Measurements from ENCODE around the gene PAPSS1.

GRCh38 chr4:107589269-107589668, 130.8 kb downstream of the PAPSS1 start:
- TF ChIP-seq CTCF (IDR thresholded peaks at IDR 0.05 in 2 of 3, conservative IDR thresholded peaks at IDR 0.05 in 1 of 3; ENCODE audit: borderline replicate concordance in 1 of 3, insufficient read depth in 1 of 3, low read depth in 2 of 3, low read length in 2 of 3) (no peak), EZH2 (IDR thresholded peaks at IDR 0.05) (no peak), ZNF274 (IDR thresholded peaks at IDR 0.05; ENCODE audit: low read depth, low read length) (no peak), POLR2A (IDR thresholded peaks at IDR 0.05; ENCODE audit: borderline replicate concordance, extremely low read depth, insufficient read depth, insufficient read length) (no peak), ELF1 (IDR thresholded peaks at IDR 0.05; ENCODE audit: borderline replicate concordance, low read depth) (no peak), POLR2AphosphoS5 (IDR thresholded peaks at IDR 0.05; ENCODE audit: low read depth, low read length) (no peak), ZBTB33 (IDR thresholded peaks at IDR 0.05; ENCODE audit: extremely low read depth, insufficient replicate concordance, low read length) (no peak), REST (IDR thresholded peaks at IDR 0.05; ENCODE audit: low read depth) (no peak), EZH2phosphoT487 (IDR thresholded peaks at IDR 0.05; ENCODE audit: borderline replicate concordance) (no peak), YY1 (IDR thresholded peaks at IDR 0.05; ENCODE audit: extremely low read depth, insufficient replicate concordance, low read depth, low read length) (no peak)

Measured in HCT116 (cell line).